ENCODE results near the gene RFNG.

Gene RFNG

GRCh38 chr17:82049106-82049505 is 2.5 kb downstream of the RFNG start:
- TF ChIP-seq SUZ12 (IDR thresholded peaks at IDR 0.05; ENCODE audit: extremely low read depth, insufficient read depth, insufficient read length): no peak
- TF ChIP-seq YY1 (IDR thresholded peaks at IDR 0.05; ENCODE audit: insufficient read depth, insufficient read length): no peak
- no peak for TF ChIP-seq ZNF274 (IDR thresholded peaks at IDR 0.05; ENCODE audit: low read depth, low read length)
- Histone ChIP-seq H3K9ac (ENCODE audit: insufficient read length, low read depth) (no peak overlapping the region), H3K27me3 (ENCODE audit: insufficient read depth, insufficient read length) (peaks cover 3% of the 10 kb centered on the region), H3K9me3 (ENCODE audit: insufficient read depth, low read length) (no peaks in the 10 kb centered on the region), H3K36me3 (ENCODE audit: insufficient read depth, insufficient read length, low read length) (peaks cover 54% of the 10 kb centered on the region), H3K4me3 (ENCODE audit: insufficient read length, low read depth) (no peak overlapping the region), H3K4me1 (ENCODE audit: insufficient read depth, insufficient read length) (peaks cover 20% of the 10 kb centered on the region)
- DNase-seq (ENCODE audit: low read depth, low spot score): no peak

GRCh38 chr17:82048571-82048971 is 3.0 kb downstream of the RFNG start:
- no peak for TF ChIP-seq ZNF274 (IDR thresholded peaks at IDR 0.05; ENCODE audit: low read depth, low read length)
- TF ChIP-seq YY1 (IDR thresholded peaks at IDR 0.05; ENCODE audit: insufficient read depth, insufficient read length): no peak
- no peak for TF ChIP-seq SUZ12 (IDR thresholded peaks at IDR 0.05; ENCODE audit: extremely low read depth, insufficient read depth, insufficient read length)
- Histone ChIP-seq H3K36me3 (ENCODE audit: insufficient read depth, insufficient read length, low read length) (peaks cover 49% of the 10 kb centered on the region), H3K4me1 (ENCODE audit: insufficient read depth, insufficient read length) (peaks cover 24% of the 10 kb centered on the region), H3K27me3 (ENCODE audit: insufficient read depth, insufficient read length) (peaks cover 3% of the 10 kb centered on the region), H3K9ac (ENCODE audit: insufficient read length, low read depth) (no peak overlapping the region), H3K4me3 (ENCODE audit: insufficient read length, low read depth) (no peak overlapping the region), H3K9me3 (ENCODE audit: insufficient read depth, low read length) (no peaks in the 10 kb centered on the region)
- DNase-seq (ENCODE audit: low read depth, low spot score): no peak

- no peaks in the 10 kb centered on the region for H3K9me3 ChIP-seq (ENCODE audit: insufficient read depth, low read length)
- H3K36me3 ChIP-seq (ENCODE audit: insufficient read depth, insufficient read length, low read length): peaks cover 44% of the 10 kb centered on the region
- no peak for TF ChIP-seq SUZ12 (IDR thresholded peaks at IDR 0.05; ENCODE audit: extremely low read depth, insufficient read depth, insufficient read length)
- no peak for TF ChIP-seq YY1 (IDR thresholded peaks at IDR 0.05; ENCODE audit: insufficient read depth, insufficient read length)
- no peak for TF ChIP-seq ZNF274 (IDR thresholded peaks at IDR 0.05; ENCODE audit: low read depth, low read length)
- peaks cover 24% of the 10 kb centered on the region for H3K4me1 ChIP-seq (ENCODE audit: insufficient read depth, insufficient read length)
- H3K9ac ChIP-seq (ENCODE audit: insufficient read length, low read depth): no peak overlapping the region
- no peak for DNase-seq (ENCODE audit: low read depth, low spot score)
- H3K27me3 ChIP-seq (ENCODE audit: insufficient read depth, insufficient read length): peaks cover 3% of the 10 kb centered on the region
- no peak overlapping the region for H3K4me3 ChIP-seq (ENCODE audit: insufficient read length, low read depth)
Observed at GRCh38 chr17:82047914-82048570, 3.6 kb downstream of the RFNG start.

GRCh38 chr17:82047379-82047778 is 4.2 kb downstream of the RFNG start:
- H3K4me1 ChIP-seq (ENCODE audit: insufficient read depth, insufficient read length): peaks cover 30% of the 10 kb centered on the region
- no peak overlapping the region for H3K4me3 ChIP-seq (ENCODE audit: insufficient read length, low read depth)
- peaks cover 5% of the 10 kb centered on the region for H3K27me3 ChIP-seq (ENCODE audit: insufficient read depth, insufficient read length)
- H3K9me3 ChIP-seq (ENCODE audit: insufficient read depth, low read length): no peaks in the 10 kb centered on the region
- DNase-seq (ENCODE audit: low read depth, low spot score): no peak
- TF ChIP-seq ZNF274 (IDR thresholded peaks at IDR 0.05; ENCODE audit: low read depth, low read length) (no peak), YY1 (IDR thresholded peaks at IDR 0.05; ENCODE audit: insufficient read depth, insufficient read length) (no peak), SUZ12 (IDR thresholded peaks at IDR 0.05; ENCODE audit: extremely low read depth, insufficient read depth, insufficient read length) (no peak)
- peaks cover 42% of the 10 kb centered on the region for H3K36me3 ChIP-seq (ENCODE audit: insufficient read depth, insufficient read length, low read length)
- H3K9ac ChIP-seq (ENCODE audit: insufficient read length, low read depth): peak overlapping the region; percentile 36

- Histone ChIP-seq H3K9me3 (ENCODE audit: insufficient read depth, low read length) (no peaks in the 10 kb centered on the region), H3K4me3 (ENCODE audit: insufficient read length, low read depth) (no peak overlapping the region), H3K4me1 (ENCODE audit: insufficient read depth, insufficient read length) (peaks cover 31% of the 10 kb centered on the region), H3K9ac (ENCODE audit: insufficient read length, low read depth) (no peak overlapping the region), H3K27me3 (ENCODE audit: insufficient read depth, insufficient read length) (peaks cover 6% of the 10 kb centered on the region), H3K36me3 (ENCODE audit: insufficient read depth, insufficient read length, low read length) (peaks cover 42% of the 10 kb centered on the region)
- TF ChIP-seq YY1 (IDR thresholded peaks at IDR 0.05; ENCODE audit: insufficient read depth, insufficient read length) (no peak), ZNF274 (IDR thresholded peaks at IDR 0.05; ENCODE audit: low read depth, low read length) (no peak), SUZ12 (IDR thresholded peaks at IDR 0.05; ENCODE audit: extremely low read depth, insufficient read depth, insufficient read length) (no peak)
- DNase-seq (ENCODE audit: low read depth, low spot score): no peak
Observed at GRCh38 chr17:82046903-82047302, 4.7 kb downstream of the RFNG start.

- H3K27me3 ChIP-seq (ENCODE audit: insufficient read depth, insufficient read length): peaks cover 6% of the 10 kb centered on the region
- H3K4me1 ChIP-seq (ENCODE audit: insufficient read depth, insufficient read length): peaks cover 31% of the 10 kb centered on the region
- DNase-seq (ENCODE audit: low read depth, low spot score): no peak
- H3K4me3 ChIP-seq (ENCODE audit: insufficient read length, low read depth): no peak overlapping the region
- H3K36me3 ChIP-seq (ENCODE audit: insufficient read depth, insufficient read length, low read length): peaks cover 42% of the 10 kb centered on the region
- peak overlapping the region; percentile 8 for H3K9ac ChIP-seq (ENCODE audit: insufficient read length, low read depth)
- no peaks in the 10 kb centered on the region for H3K9me3 ChIP-seq (ENCODE audit: insufficient read depth, low read length)
- TF ChIP-seq YY1 (IDR thresholded peaks at IDR 0.05; ENCODE audit: insufficient read depth, insufficient read length) (no peak), SUZ12 (IDR thresholded peaks at IDR 0.05; ENCODE audit: extremely low read depth, insufficient read depth, insufficient read length) (no peak), ZNF274 (IDR thresholded peaks at IDR 0.05; ENCODE audit: low read depth, low read length) (no peak)
Observed at GRCh38 chr17:82045936-82046484, 5.6 kb downstream of the RFNG start.

GRCh38 chr17:82043507-82043906 is 8.1 kb downstream of the RFNG start:
- H3K36me3 ChIP-seq (ENCODE audit: insufficient read depth, insufficient read length, low read length): peaks cover 22% of the 10 kb centered on the region
- no peak overlapping the region for H3K4me3 ChIP-seq (ENCODE audit: insufficient read length, low read depth)
- DNase-seq (ENCODE audit: low read depth, low spot score): no peak
- no peaks in the 10 kb centered on the region for H3K9me3 ChIP-seq (ENCODE audit: insufficient read depth, low read length)
- no peak for TF ChIP-seq ZNF274 (IDR thresholded peaks at IDR 0.05; ENCODE audit: low read depth, low read length)
- TF ChIP-seq SUZ12 (IDR thresholded peaks at IDR 0.05; ENCODE audit: extremely low read depth, insufficient read depth, insufficient read length): no peak
- TF ChIP-seq YY1 (IDR thresholded peaks at IDR 0.05; ENCODE audit: insufficient read depth, insufficient read length): no peak
- H3K4me1 ChIP-seq (ENCODE audit: insufficient read depth, insufficient read length): peaks cover 24% of the 10 kb centered on the region
- H3K27me3 ChIP-seq (ENCODE audit: insufficient read depth, insufficient read length): peaks cover 14% of the 10 kb centered on the region
- H3K9ac ChIP-seq (ENCODE audit: insufficient read length, low read depth): no peak overlapping the region
